Activated gamma-delta T cell (primary cell): Measurements from ENCODE around the gene ZNF254.
"Not testable (repeated sequence)": the region's sequence is repeated elsewhere in the genome, so short reads cannot be mapped to it uniquely, and the experiment has no call there.

ENCODE experiments used
- DNase-seq: peaks from one replicate; lab custom pipeline; 2025; lab: John Stamatoyannopoulos, UW
- total RNA-seq, 2 donors: gene quantifications; one replicate each; lab custom pipeline; 2026; lab: John Stamatoyannopoulos, UW

Gene ZNF254
- 47.4 to 51.1 reads per million in 2 donors for total RNA-seq

DNA sequence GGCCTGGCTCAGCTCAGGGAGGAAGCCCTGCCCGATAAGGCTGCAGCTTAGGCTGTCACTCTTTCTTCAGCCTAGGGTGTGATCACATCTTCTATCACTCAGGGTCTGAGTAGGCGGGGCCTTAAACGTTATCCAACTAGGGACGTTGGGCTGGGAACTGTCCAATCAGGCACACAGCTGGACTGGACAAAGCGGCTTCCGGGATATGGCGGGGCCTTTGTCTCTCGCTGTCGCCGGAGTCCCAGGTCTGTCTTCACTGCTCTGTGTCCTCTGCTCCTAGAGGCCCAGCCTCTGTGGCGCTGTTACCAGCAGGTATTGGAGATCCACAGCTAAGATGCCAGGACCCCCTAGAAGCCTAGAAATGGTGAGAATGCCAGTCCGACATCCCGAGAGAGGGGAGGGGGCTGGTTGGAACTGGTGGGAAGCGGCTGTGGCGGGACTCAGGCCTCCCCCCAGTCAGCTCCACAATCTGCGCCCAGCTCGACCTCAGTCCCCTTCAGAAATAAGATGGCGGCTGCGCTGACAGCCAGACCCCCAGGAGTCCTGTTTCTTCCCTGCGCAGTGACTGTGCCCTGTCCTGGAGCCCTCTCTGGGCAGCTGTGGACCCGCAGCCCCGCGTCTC is at the start of gene ZNF254:
Gene ZNF254, plus strand, starts transcription at position 214 of the 622 bp plus-strand sequence. Its CDS starts 121 bp downstream, at position 335.
- peak; percentile 25 for DNase-seq

GRCh38 chr19:24040621-24041020 is 46.4 kb upstream of the ZNF254 start:
- no peak for DNase-seq

DNA sequence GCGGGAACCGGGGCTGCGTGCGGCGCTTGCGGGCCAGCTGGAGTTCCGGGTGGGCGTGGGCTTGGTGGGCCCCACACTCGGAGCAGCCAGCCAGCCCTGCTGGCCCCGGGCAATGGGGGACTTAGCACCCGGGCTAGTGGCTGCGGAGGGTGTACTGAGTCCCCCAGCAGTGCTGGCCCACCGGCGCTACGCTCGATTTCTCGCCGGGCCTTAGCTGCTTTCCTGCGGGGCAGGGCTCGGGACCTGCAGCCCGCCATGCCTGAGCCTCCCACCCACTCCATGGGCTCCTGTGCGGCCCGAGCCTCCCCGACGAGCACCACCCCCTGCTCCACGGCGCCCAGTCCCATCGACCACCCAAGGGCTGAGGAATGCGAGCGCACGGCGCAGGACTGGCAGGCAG is 45.7 kb upstream of the ZNF254 start:
- not testable (repeated sequence) for DNase-seq

GRCh38 chr19:24046550-24046949 is 40.4 kb upstream of the ZNF254 start:
- no peak for DNase-seq

- DNase-seq = no peak
These were observed 38.7 kb upstream of the ZNF254 start for GRCh38 chr19:24048261-24048660.

GRCh38 chr19:24049537-24049936 is 37.5 kb upstream of the ZNF254 start:
- DNase-seq = no peak

GRCh38 chr19:24051516-24051915 is 35.5 kb upstream of the ZNF254 start:
- no peak for DNase-seq

GRCh38 chr19:24052811-24053210 is 34.2 kb upstream of the ZNF254 start:
- no peak for DNase-seq

- DNase-seq = no peak
These were observed 33.4 kb upstream of the ZNF254 start for GRCh38 chr19:24053601-24054000.

DNA sequence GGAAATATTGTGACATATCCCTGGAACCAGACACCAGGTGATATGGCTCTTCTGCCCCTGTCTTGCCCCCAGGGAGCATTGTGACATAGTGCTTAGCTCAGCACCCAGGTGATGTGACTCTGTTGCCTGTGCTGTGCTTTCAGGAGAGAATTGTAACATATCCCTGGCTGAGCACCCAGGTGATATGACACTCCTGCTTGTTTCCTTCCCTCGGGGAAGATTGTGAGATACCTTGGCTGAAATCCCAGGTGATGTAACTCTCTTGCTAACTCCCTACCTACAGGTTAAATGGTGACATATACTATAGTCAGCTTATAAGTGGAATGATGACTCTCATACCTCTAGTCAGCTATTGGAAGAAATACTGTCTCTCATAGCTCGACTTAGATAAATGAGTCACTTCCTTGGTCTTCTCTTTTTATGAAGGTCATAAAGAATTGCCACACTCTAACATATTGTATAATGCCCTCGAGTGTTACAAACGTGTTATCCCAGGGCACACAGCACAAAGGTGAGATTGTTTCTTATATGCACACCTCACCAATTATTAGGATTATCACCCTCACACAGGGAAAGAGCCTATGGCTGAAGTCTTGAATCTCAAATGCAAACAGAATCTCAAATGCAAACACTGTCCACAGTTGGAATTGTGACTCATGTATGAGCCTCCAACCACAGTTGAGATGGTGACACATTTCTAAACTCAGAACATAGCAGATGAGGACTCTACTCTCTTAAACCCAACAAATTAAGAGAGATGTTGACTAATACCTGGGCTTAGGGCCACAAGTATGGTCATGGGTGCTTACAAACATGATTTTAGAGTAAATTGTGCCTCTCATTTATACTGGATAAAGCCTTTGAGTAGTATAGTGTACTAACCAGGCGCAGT is 32.7 kb upstream of the ZNF254 start:
- DNase-seq = no peak

GRCh38 chr19:24055548-24055947 is 31.4 kb upstream of the ZNF254 start:
- no peak for DNase-seq

DNA sequence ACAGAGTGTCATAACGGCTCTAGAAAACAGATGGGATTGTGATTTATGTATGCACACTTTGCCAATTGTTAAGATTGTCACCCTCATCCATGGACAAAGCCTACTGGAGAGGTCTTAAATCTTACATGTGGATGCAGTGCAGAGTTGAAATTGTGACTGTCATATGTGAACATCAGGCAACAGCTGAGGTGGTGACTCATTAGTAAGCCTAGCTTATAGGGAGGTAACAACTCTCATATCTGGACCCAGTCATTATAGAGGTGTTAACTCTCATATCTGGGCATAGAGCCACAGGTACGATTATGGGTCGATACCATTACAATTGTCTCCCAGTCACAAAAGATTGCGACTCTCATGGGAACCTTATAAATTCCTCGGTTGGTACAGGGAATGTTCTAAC is 29.8 kb upstream of the ZNF254 start:
- no peak for DNase-seq

- no peak for DNase-seq
These were observed 27.3 kb upstream of the ZNF254 start for GRCh38 chr19:24059563-24060295.

DNA sequence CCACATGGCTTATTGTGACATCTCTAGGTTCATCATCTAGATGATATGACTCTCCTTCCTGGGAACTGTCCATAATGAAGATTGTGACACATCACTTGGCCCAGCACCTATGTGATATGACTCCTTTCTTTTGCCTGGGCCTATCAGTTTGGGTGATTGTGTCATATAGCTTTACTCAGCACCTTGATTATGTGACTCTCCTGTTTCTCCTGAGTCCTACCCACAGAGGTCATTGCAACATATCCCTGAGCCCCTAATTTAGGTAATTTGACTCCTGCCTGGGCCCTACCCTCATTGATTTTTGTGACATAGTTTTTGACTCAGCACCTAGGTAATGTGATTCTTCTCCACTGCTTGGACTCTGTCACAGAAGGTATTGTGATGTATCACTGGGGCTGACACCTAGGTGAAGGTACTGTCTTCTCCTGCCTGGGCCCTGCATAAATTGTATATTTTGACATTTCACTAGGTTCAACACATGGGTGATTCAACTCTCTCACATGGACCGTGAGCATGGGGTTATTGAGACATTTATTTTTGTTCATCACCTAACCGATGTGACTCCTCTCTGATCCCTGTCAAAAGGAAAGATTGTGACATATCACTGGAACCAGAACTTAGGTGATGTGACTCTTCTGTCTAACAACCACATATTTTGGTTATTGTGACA is 26.2 kb upstream of the ZNF254 start:
- no peak for DNase-seq

DNA sequence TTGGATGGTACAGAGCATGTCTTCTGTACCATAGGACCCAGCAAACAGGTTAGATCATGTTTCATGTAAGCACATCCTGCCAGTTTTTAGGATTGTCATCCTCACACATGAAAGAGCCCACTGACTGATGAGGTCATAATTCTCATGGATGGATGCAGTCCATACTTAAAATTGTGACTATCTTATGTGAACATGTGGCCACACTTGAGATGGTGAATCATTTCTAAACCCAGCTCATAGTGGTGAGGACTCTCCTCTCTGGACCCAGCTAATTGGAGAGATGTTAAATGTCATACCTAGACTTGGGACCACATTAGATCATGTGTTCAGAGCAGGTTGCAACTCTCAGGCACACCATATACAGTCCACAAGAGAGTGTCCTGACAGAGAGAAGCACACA is 24.8 kb upstream of the ZNF254 start:
- DNase-seq = no peak

DNA sequence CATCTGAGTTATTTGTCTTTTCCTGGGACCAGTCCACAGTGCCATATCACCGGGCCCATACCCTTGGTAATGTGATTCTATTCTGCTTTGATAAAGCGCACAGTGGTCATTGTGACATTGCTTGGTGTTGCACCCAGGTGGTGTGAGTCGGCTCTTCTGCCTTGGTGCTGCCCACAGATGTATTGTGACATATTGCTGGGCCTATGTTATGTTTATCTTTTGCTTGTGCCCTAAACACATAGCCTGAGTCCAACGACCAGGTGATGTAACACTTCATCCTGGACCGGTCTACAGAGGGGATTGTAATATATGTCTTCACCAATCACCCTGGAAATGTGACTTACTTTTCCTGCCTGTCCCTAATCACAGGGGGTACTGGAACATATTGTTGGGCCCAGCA is 23.7 kb upstream of the ZNF254 start:
- no peak for DNase-seq

DNA sequence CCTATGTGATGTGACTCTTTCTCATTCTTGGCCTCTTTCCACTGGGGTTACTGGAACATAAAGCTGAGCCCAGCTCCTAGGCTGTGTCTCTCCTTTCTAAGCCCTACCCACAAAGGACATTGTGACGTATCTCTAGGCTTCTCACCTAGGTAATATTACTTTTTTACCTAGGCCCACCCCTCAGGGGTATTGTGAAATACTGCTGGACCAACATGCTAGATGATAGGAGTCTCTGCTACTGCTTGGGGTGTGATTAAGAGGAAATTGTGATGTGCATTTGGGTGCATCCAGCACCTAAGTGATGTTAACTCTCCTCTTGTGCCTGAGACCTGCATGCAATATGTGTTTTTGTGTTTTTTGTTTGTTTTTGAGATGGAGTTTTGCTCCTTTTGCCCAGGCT is 22.8 kb upstream of the ZNF254 start:
- no peak for DNase-seq

DNA sequence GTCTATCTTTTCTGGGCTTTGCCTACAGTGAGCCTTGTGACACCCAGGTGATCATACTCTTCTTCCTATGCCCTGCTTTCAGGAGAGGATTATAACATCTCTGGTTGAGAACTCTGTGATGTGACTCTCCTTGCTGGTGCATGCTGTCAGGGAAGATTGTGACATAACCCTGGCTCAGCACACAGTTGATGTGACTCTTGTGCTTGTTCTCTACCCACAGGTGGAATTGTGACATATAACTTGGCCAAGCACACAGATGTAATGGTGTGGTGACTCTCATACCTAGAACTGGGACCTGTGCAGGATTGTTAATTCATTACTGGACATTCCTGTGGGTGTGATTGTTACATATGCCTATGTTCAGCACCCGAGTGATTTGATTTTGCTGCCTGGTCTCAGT is 21.7 kb upstream of the ZNF254 start:
- DNase-seq = no peak

GRCh38 chr19:24065865-24066604 is 21.0 kb upstream of the ZNF254 start:
- DNase-seq = no peak

- DNase-seq = no peak
These were observed 16.9 kb upstream of the ZNF254 start for GRCh38 chr19:24069905-24070657.

DNA sequence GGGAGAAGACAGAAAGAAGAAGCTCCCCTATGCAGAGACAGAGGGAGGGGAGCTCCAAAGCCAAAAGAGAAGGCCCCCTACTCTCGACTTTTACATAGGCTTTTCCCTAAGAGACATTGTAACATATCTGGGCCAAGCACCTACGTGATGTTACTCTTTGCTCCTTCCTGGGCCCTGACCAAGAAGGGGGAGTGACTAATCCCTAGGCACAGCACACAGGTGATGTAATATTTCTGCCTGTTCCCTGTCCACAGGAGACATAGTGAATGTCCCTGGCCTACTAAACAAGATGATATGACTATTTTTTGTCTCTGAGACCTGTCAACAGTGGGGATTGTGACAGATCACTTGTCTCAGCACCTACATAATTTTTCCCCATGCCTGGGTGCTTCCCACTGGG is 15.9 kb upstream of the ZNF254 start:
- no peak for DNase-seq
